Liver (tissue), 3 donors: ENCODE measurements around the gene CHST6.

Source experiments
- EGR1 ChIP-seq, 2 donors: IDR thresholded peaks; 2 replicates each; pipeline ENCODE4 v1.6.1; 2016 to 2018; ENCODE audit warnings: antibody characterized with exemption in 2 of 2, low read depth in 2 of 2
- GABPA ChIP-seq, 2 donors: IDR thresholded peaks in 1 of 2; conservative IDR thresholded peaks in 1 of 2; 2 replicates each; pipeline ENCODE4 v1.6.1; 2016; ENCODE audit warnings: antibody characterized with exemption in 2 of 2, mild to moderate bottlenecking in 1 of 2, moderate library complexity in 1 of 2
- JUND ChIP-seq, 2 donors: IDR thresholded peaks; 2 replicates each; pipeline ENCODE4 v1.6.1; 2016; ENCODE audit warnings: antibody characterized with exemption in 2 of 2
- RAD21 ChIP-seq, 2 donors: IDR thresholded peaks; 2 replicates each; pipeline ENCODE4 v1.6.1; 2016; ENCODE audit warnings: antibody characterized with exemption in 2 of 2, mild to moderate bottlenecking in 2 of 2
- REST ChIP-seq: IDR thresholded peaks from 2 replicates; pipeline ENCODE4 v1.6.1; 2016; ENCODE audit warnings: antibody characterized with exemption, mild to moderate bottlenecking
- RXRA ChIP-seq, 2 donors: IDR thresholded peaks; 2 replicates each; pipeline ENCODE4 v1.6.1; 2017 to 2018; ENCODE audit warnings: antibody characterized with exemption in 2 of 2, mild to moderate bottlenecking in 1 of 2
- SP1 ChIP-seq: IDR thresholded peaks from 2 replicates; pipeline ENCODE4 v1.6.1; 2018; ENCODE audit warnings: antibody characterized with exemption, mild to moderate bottlenecking
- TAF1 ChIP-seq: conservative IDR thresholded peaks from 2 replicates; pipeline ENCODE4 v1.6.1; 2016; ENCODE audit warnings: antibody characterized with exemption, mild to moderate bottlenecking
- YY1 ChIP-seq: IDR thresholded peaks from 2 replicates; pipeline ENCODE4 v1.6.1; 2016; ENCODE audit warnings: antibody characterized with exemption, mild to moderate bottlenecking
- TF ChIP-seq, protein P1 (sequence below): fragments of 150-350 bp; IDR thresholded peaks from 2 replicates; pipeline ENCODE4 v1.5.1; 2017; ENCODE audit warnings: improper control_type of control experiment, low read depth, low read length; ENCODE audit not compliant: missing input control
- TF ChIP-seq, protein P2 (sequence below): IDR thresholded peaks from 2 replicates; pipeline ENCODE4 v1.6.1; 2016; ENCODE audit warnings: antibody characterized with exemption
- TF ChIP-seq, protein P3 (sequence below): IDR thresholded peaks from 2 replicates; pipeline ENCODE4 v1.6.1; 2016; ENCODE audit warnings: antibody characterized with exemption
- donor health status: healthy.
- donor health status: healthy.

DNA sequence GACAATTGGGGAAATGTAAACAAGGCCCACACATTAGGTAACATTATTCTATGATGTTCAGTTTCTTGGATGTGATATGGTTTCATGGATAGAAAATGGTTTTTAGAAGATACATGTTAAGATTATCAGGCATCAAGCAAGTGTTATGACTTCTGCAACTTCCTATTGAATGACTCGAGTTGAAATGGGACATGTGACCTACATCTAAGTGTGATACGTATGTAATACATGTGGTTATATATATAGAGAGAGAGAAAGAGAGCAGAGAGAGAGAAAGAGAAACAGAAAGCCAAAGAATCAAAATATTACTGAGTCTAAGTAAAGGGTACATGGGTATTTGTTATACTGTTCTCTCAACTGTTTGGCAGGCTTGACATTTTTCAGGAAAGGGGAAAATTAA is 32.4 kb downstream of the CHST6 start:
- TF ChIP-seq, protein P1, sequence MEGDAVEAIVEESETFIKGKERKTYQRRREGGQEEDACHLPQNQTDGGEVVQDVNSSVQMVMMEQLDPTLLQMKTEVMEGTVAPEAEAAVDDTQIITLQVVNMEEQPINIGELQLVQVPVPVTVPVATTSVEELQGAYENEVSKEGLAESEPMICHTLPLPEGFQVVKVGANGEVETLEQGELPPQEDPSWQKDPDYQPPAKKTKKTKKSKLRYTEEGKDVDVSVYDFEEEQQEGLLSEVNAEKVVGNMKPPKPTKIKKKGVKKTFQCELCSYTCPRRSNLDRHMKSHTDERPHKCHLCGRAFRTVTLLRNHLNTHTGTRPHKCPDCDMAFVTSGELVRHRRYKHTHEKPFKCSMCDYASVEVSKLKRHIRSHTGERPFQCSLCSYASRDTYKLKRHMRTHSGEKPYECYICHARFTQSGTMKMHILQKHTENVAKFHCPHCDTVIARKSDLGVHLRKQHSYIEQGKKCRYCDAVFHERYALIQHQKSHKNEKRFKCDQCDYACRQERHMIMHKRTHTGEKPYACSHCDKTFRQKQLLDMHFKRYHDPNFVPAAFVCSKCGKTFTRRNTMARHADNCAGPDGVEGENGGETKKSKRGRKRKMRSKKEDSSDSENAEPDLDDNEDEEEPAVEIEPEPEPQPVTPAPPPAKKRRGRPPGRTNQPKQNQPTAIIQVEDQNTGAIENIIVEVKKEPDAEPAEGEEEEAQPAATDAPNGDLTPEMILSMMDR = no peak
- TF ChIP-seq, protein P2, sequence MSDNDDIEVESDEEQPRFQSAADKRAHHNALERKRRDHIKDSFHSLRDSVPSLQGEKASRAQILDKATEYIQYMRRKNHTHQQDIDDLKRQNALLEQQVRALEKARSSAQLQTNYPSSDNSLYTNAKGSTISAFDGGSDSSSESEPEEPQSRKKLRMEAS = no peak
- TF ChIP-seq, protein P3, sequence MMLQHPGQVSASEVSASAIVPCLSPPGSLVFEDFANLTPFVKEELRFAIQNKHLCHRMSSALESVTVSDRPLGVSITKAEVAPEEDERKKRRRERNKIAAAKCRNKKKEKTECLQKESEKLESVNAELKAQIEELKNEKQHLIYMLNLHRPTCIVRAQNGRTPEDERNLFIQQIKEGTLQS = no peak
- TF ChIP-seq RAD21 (IDR thresholded peaks at IDR 0.05) (no peak), JUND (IDR thresholded peaks at IDR 0.05) (no peak), YY1 (no peak), REST (no peak), TAF1 (no peak), GABPA (IDR thresholded peaks at IDR 0.05 in 1 of 2, conservative IDR thresholded peaks at IDR 0.05 in 1 of 2) (no peak), SP1 (no peak), EGR1 (IDR thresholded peaks at IDR 0.05; ENCODE audit: low read depth in 2 of 2) (no peak), RXRA (IDR thresholded peaks at IDR 0.05) (no peak)
